Muscle layer of colon (tissue), 2 donors: Measurements from ENCODE around the gene SC5D.

Experiments
- H3K27ac ChIP-seq: one replicate; pipeline ENCODE4 v1.7.0; 2013; ENCODE audit warnings: low read depth, mild to moderate bottlenecking, low read length, moderate library complexity
- H3K27me3 ChIP-seq, 2 donors: one replicate each; pipeline ENCODE4 v1.7.0; 2013; ENCODE audit warnings: low read length in 2 of 2, mild to moderate bottlenecking in 2 of 2; ENCODE audit not compliant: insufficient read depth in 2 of 2, control insufficient read depth in 1 of 2
- H3K36me3 ChIP-seq: one replicate; pipeline ENCODE4 v1.7.0; 2013; ENCODE audit warnings: mild to moderate bottlenecking, low read length; ENCODE audit not compliant: insufficient read depth
- H3K4me1 ChIP-seq: one replicate; pipeline ENCODE4 v1.7.0; 2013; ENCODE audit warnings: mild to moderate bottlenecking, low read length; ENCODE audit not compliant: insufficient read depth
- H3K4me3 ChIP-seq, 2 donors: one replicate each; pipeline ENCODE4 v1.7.0; 2013; ENCODE audit warnings: low read length in 2 of 2, low read depth in 1 of 2, mild to moderate bottlenecking in 1 of 2, moderate library complexity in 1 of 2
- H3K9ac ChIP-seq: one replicate; pipeline ENCODE4 v1.7.0; 2013; ENCODE audit warnings: low read length
- H3K9me3 ChIP-seq: one replicate; pipeline ENCODE4 v1.7.0; 2013; ENCODE audit warnings: mild to moderate bottlenecking, low read length
- donor health status: abdominal sarcoma.
- donor health status: Adenocarcinoma of cecum.

The SC5D gene

GRCh38 chr11:121257976-121258375 lies 34.6 kb upstream of the SC5D start:
- no peaks in the 10 kb centered on the region for H3K36me3 ChIP-seq
- no peaks in the 10 kb centered on the region for H3K27me3 ChIP-seq
- H3K4me1 ChIP-seq: no peaks in the 10 kb centered on the region
- H3K4me3 ChIP-seq: no peak overlapping the region
- no peak overlapping the region for H3K9ac ChIP-seq
- no peaks in the 10 kb centered on the region for H3K9me3 ChIP-seq
- no peak overlapping the region for H3K27ac ChIP-seq

GRCh38 chr11:121265586-121265985 lies 27.0 kb upstream of the SC5D start:
- Histone ChIP-seq H3K4me1 (no peaks in the 10 kb centered on the region), H3K27me3 (peaks cover 4 to 6% of the 10 kb centered on the region in 2 donors), H3K9ac (no peak overlapping the region), H3K9me3 (no peaks in the 10 kb centered on the region), H3K4me3 (no peak overlapping the region), H3K36me3 (no peaks in the 10 kb centered on the region), H3K27ac (no peak overlapping the region)

GRCh38 chr11:121268581-121268980 lies 24.0 kb upstream of the SC5D start:
- H3K4me1 ChIP-seq: no peaks in the 10 kb centered on the region
- H3K9me3 ChIP-seq: no peaks in the 10 kb centered on the region
- no peaks in the 10 kb centered on the region for H3K36me3 ChIP-seq
- H3K9ac ChIP-seq: no peak overlapping the region
- no peak overlapping the region for H3K27ac ChIP-seq
- H3K27me3 ChIP-seq: peaks cover 4 to 6% of the 10 kb centered on the region in 2 donors
- no peak overlapping the region for H3K4me3 ChIP-seq

- no peak overlapping the region for H3K4me3 ChIP-seq
- H3K36me3 ChIP-seq: no peaks in the 10 kb centered on the region
- H3K9me3 ChIP-seq: no peaks in the 10 kb centered on the region
- no peaks in the 10 kb centered on the region for H3K4me1 ChIP-seq
- H3K27ac ChIP-seq: no peak overlapping the region
- H3K9ac ChIP-seq: no peak overlapping the region
- peaks cover 4 to 6% of the 10 kb centered on the region in 2 donors for H3K27me3 ChIP-seq
Measured at GRCh38 chr11:121270001-121270678, 22.4 kb upstream of the SC5D start.

- H3K4me1 ChIP-seq: no peaks in the 10 kb centered on the region
- no peaks in the 10 kb centered on the region for H3K9me3 ChIP-seq
- H3K27me3 ChIP-seq: no peaks in the 10 kb centered on the region
- no peak overlapping the region for H3K4me3 ChIP-seq
- H3K27ac ChIP-seq: no peak overlapping the region
- no peak overlapping the region for H3K9ac ChIP-seq
- no peaks in the 10 kb centered on the region for H3K36me3 ChIP-seq
Measured at GRCh38 chr11:121274332-121274991, 18.1 kb upstream of the SC5D start.

GRCh38 chr11:121281698-121282097 lies 10.9 kb upstream of the SC5D start:
- Histone ChIP-seq H3K36me3 (no peaks in the 10 kb centered on the region), H3K9me3 (no peaks in the 10 kb centered on the region), H3K9ac (no peak overlapping the region), H3K27ac (no peak overlapping the region), H3K27me3 (no peaks in the 10 kb centered on the region), H3K4me1 (no peaks in the 10 kb centered on the region), H3K4me3 (no peak overlapping the region)

GRCh38 chr11:121282386-121282785 lies 10.2 kb upstream of the SC5D start:
- Histone ChIP-seq H3K4me1 (no peaks in the 10 kb centered on the region), H3K4me3 (no peak overlapping the region), H3K27ac (no peak overlapping the region)

GRCh38 chr11:121282886-121283502 lies 9.6 kb upstream of the SC5D start:
- Histone ChIP-seq H3K4me1 (no peaks in the 10 kb centered on the region), H3K4me3 (no peak overlapping the region), H3K36me3 (no peaks in the 10 kb centered on the region), H3K27me3 (no peaks in the 10 kb centered on the region), H3K9me3 (no peaks in the 10 kb centered on the region), H3K27ac (no peak overlapping the region), H3K9ac (no peak overlapping the region)

More at GRCh38 chr11:121282386-121282785, 10.2 kb upstream of the SC5D start:
- no peaks in the 10 kb centered on the region for H3K9me3 ChIP-seq
- H3K36me3 ChIP-seq: no peaks in the 10 kb centered on the region
- H3K27me3 ChIP-seq: no peaks in the 10 kb centered on the region
- no peak overlapping the region for H3K9ac ChIP-seq

- Histone ChIP-seq H3K4me1 (peaks cover 10% of the 10 kb centered on the region), H3K27ac (no peak overlapping the region), H3K9ac (no peak overlapping the region), H3K9me3 (no peaks in the 10 kb centered on the region), H3K4me3 (no peak overlapping the region), H3K27me3 (no peaks in the 10 kb centered on the region), H3K36me3 (no peaks in the 10 kb centered on the region)
Measured at GRCh38 chr11:121291319-121291718, 1.3 kb upstream of the SC5D start.

- peak overlapping the region; percentile 78 to 81 for H3K4me3 ChIP-seq
- H3K9me3 ChIP-seq: no peaks in the 10 kb centered on the region
- peaks cover 10% of the 10 kb centered on the region for H3K4me1 ChIP-seq
- H3K27me3 ChIP-seq: no peaks in the 10 kb centered on the region
- peak overlapping the region; percentile 74 for H3K9ac ChIP-seq
- no peaks in the 10 kb centered on the region for H3K36me3 ChIP-seq
- H3K27ac ChIP-seq: peak overlapping the region; percentile 89
Measured at GRCh38 chr11:121291896-121292494, 576 bp upstream of the SC5D start.

GRCh38 chr11:121293288-121293594 lies 670 bp downstream of the SC5D start:
- H3K27ac ChIP-seq: peak overlapping the region; percentile 89
- peaks cover 10% of the 10 kb centered on the region for H3K4me1 ChIP-seq
- no peaks in the 10 kb centered on the region for H3K9me3 ChIP-seq
- H3K36me3 ChIP-seq: no peaks in the 10 kb centered on the region
- H3K27me3 ChIP-seq: no peaks in the 10 kb centered on the region
- peak overlapping the region; percentile 78 to 81 for H3K4me3 ChIP-seq
- H3K9ac ChIP-seq: peak overlapping the region; percentile 89
